Ovary (tissue), 3 donors: ENCODE results near the gene DNAJC1.

Experiments
- EP300 ChIP-seq: sonication (generic); formaldehyde crosslinking; IDR thresholded peaks from one replicate; pipeline ENCODE4 v1.6.1; 2017; ENCODE audit warnings: antibody characterized with exemption
- POLR2A ChIP-seq: fragments of 450-650 bp; IDR thresholded peaks from one replicate; pipeline ENCODE4 v1.6.1; 2017; ENCODE audit warnings: antibody characterized with exemption, mild to moderate bottlenecking, moderate library complexity
- TF ChIP-seq, protein P1 (sequence below), 3 donors: fragments of 450-650 bp in 2 of 3; fragments of 200-600 bp in 1 of 3; IDR thresholded peaks; one replicate each; pipeline versions ENCODE4 v1.5.1 to v1.8.0; 2016 to 2022; ENCODE audit warnings: antibody characterized with exemption in 3 of 3, mild to moderate bottlenecking in 1 of 3
- donor health status: DM: no; HTN: no; CAD: no.

DNA sequence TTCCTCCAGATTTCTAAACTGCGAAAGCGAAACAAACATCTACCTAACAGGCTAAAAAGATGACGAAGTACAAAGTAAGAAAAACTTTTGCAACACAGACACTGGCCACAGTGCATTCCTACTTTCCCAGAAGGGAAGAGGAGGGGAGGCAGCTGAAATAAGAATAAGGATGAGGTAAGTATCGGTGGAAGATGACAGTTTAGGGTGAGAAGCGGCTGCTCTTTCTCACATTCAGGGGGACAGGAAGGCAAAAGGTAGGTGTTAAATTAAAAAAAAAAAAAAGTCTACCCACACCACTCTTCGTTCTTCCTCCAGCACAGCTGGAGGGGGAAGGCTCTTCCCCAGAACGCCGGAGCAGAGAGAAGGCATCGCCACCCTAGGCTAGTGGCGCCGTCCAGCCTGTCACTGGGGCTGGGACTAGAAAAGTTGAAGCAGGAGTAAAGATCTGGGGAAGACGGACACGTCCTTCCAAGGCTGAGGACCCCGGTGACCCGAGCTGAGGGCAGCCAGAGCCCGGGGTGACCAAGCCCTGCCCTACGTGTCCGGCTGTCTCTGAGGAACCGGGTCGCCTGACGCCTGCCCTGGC, 846 bp downstream of the DNAJC1 start:
- TF ChIP-seq, protein P1, sequence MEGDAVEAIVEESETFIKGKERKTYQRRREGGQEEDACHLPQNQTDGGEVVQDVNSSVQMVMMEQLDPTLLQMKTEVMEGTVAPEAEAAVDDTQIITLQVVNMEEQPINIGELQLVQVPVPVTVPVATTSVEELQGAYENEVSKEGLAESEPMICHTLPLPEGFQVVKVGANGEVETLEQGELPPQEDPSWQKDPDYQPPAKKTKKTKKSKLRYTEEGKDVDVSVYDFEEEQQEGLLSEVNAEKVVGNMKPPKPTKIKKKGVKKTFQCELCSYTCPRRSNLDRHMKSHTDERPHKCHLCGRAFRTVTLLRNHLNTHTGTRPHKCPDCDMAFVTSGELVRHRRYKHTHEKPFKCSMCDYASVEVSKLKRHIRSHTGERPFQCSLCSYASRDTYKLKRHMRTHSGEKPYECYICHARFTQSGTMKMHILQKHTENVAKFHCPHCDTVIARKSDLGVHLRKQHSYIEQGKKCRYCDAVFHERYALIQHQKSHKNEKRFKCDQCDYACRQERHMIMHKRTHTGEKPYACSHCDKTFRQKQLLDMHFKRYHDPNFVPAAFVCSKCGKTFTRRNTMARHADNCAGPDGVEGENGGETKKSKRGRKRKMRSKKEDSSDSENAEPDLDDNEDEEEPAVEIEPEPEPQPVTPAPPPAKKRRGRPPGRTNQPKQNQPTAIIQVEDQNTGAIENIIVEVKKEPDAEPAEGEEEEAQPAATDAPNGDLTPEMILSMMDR (IDR thresholded peaks at IDR 0.05): no peak
- TF ChIP-seq POLR2A: no peak
- no peak for TF ChIP-seq EP300
